Measurements from ENCODE around the gene BLNK.

Gene BLNK

GRCh38 chr10:96242822-96243221, 28.5 kb downstream of the BLNK start:
- H3K9me3 Mint-ChIP-seq, result no peaks in the 10 kb centered on the region
- no peak overlapping the region for H3K27ac Mint-ChIP-seq
- H3K4me3 Mint-ChIP-seq, result no peak overlapping the region
- no peak for ATAC-seq (replicated peaks)
- H3K4me1 Mint-ChIP-seq (ENCODE audit: low read depth in 2 of 2), result no peaks in the 10 kb centered on the region
- peaks cover 11 to 36% of the 10 kb centered on the region in 2 donors for H3K27me3 Mint-ChIP-seq
- no peak for DNase-seq
- H3K36me3 Mint-ChIP-seq (ENCODE audit: insufficient read depth), result no peaks in the 10 kb centered on the region

GRCh38 chr10:96238646-96239623, 32.4 kb downstream of the BLNK start:
- H3K9me3 Mint-ChIP-seq, result no peaks in the 10 kb centered on the region
- ATAC-seq (replicated peaks) (no peak), DNase-seq (no peak)
- H3K27me3 Mint-ChIP-seq, result peaks cover 29 to 40% of the 10 kb centered on the region in 2 donors
- no peak overlapping the region for H3K27ac Mint-ChIP-seq
- no peaks in the 10 kb centered on the region for H3K36me3 Mint-ChIP-seq (ENCODE audit: insufficient read depth)
- no peak overlapping the region for H3K4me3 Mint-ChIP-seq
- no peaks in the 10 kb centered on the region for H3K4me1 Mint-ChIP-seq (ENCODE audit: low read depth in 2 of 2)

- Mint-ChIP-seq H3K9me3 (no peaks in the 10 kb centered on the region), H3K27ac (no peak overlapping the region), H3K27me3 (peaks cover 22 to 26% of the 10 kb centered on the region in 2 donors), H3K4me3 (no peak overlapping the region), H3K36me3 (ENCODE audit: insufficient read depth) (no peaks in the 10 kb centered on the region), H3K4me1 (ENCODE audit: low read depth in 2 of 2) (no peaks in the 10 kb centered on the region)
- no peak for ATAC-seq (replicated peaks)
- no peak for DNase-seq
These were observed 34.5 kb downstream of the BLNK start for GRCh38 chr10:96236876-96237275.

GRCh38 chr10:96236090-96236478, 35.3 kb downstream of the BLNK start:
- no peak for ATAC-seq (replicated peaks)
- H3K4me3 Mint-ChIP-seq, result no peak overlapping the region

GRCh38 chr10:96235326-96236089, 35.9 kb downstream of the BLNK start:
- Mint-ChIP-seq H3K9me3 (no peaks in the 10 kb centered on the region), H3K27ac (no peak overlapping the region), H3K4me1 (ENCODE audit: low read depth in 2 of 2) (no peaks in the 10 kb centered on the region), H3K36me3 (ENCODE audit: insufficient read depth) (no peaks in the 10 kb centered on the region), H3K27me3 (peaks cover 22 to 23% of the 10 kb centered on the region in 2 donors), H3K4me3 (no peak overlapping the region)
- DNase-seq (no peak), ATAC-seq (replicated peaks) (no peak)

More at GRCh38 chr10:96236090-96236478, 35.3 kb downstream of the BLNK start:
- Mint-ChIP-seq H3K36me3 (ENCODE audit: insufficient read depth) (no peaks in the 10 kb centered on the region), H3K27ac (no peak overlapping the region), H3K4me1 (ENCODE audit: low read depth in 2 of 2) (no peaks in the 10 kb centered on the region), H3K9me3 (no peaks in the 10 kb centered on the region), H3K27me3 (peaks cover 22 to 23% of the 10 kb centered on the region in 2 donors)
- no peak for DNase-seq

- Mint-ChIP-seq H3K9me3 (no peaks in the 10 kb centered on the region), H3K4me3 (no peak overlapping the region), H3K4me1 (ENCODE audit: low read depth in 2 of 2) (peaks cover 0 to 6% of the 10 kb centered on the region in 2 donors), H3K27ac (no peak overlapping the region), H3K27me3 (peaks cover 22 to 23% of the 10 kb centered on the region in 2 donors), H3K36me3 (ENCODE audit: insufficient read depth) (peaks cover 7% of the 10 kb centered on the region)
- ATAC-seq (replicated peaks) (no peak), DNase-seq (no peak)
These were observed 37.4 kb downstream of the BLNK start for GRCh38 chr10:96233959-96234358.

- peaks cover 0 to 6% of the 10 kb centered on the region in 2 donors for H3K4me1 Mint-ChIP-seq (ENCODE audit: low read depth in 2 of 2)
- H3K27me3 Mint-ChIP-seq, result peaks cover 4 to 7% of the 10 kb centered on the region in 2 donors
- DNase-seq (no peak), ATAC-seq (replicated peaks) (no peak)
- peaks cover 7% of the 10 kb centered on the region for H3K36me3 Mint-ChIP-seq (ENCODE audit: insufficient read depth)
- H3K4me3 Mint-ChIP-seq, result no peak overlapping the region
- H3K9me3 Mint-ChIP-seq, result no peaks in the 10 kb centered on the region
- H3K27ac Mint-ChIP-seq, result no peak overlapping the region
These were observed 40.8 kb downstream of the BLNK start for GRCh38 chr10:96230527-96230926.

GRCh38 chr10:96229568-96230030, 41.8 kb downstream of the BLNK start:
- no peaks in the 10 kb centered on the region for H3K9me3 Mint-ChIP-seq

GRCh38 chr10:96228408-96228994, 42.9 kb downstream of the BLNK start:
- peaks cover 7% of the 10 kb centered on the region for H3K36me3 Mint-ChIP-seq (ENCODE audit: insufficient read depth)
- no peak overlapping the region for H3K4me3 Mint-ChIP-seq
- H3K9me3 Mint-ChIP-seq, result no peaks in the 10 kb centered on the region
- H3K27me3 Mint-ChIP-seq, result peaks cover 7% of the 10 kb centered on the region in 2 donors
- no peak for DNase-seq
- ATAC-seq (replicated peaks), result no peak
- H3K27ac Mint-ChIP-seq, result no peak overlapping the region
- H3K4me1 Mint-ChIP-seq (ENCODE audit: low read depth in 2 of 2), result peaks cover 0 to 6% of the 10 kb centered on the region in 2 donors

More at GRCh38 chr10:96229568-96230030, 41.8 kb downstream of the BLNK start:
- H3K4me3 Mint-ChIP-seq, result no peak overlapping the region
- DNase-seq (peak; percentile 49 to 52 (median 50)), ATAC-seq (replicated peaks) (peak; percentile 64)
- H3K4me1 Mint-ChIP-seq (ENCODE audit: low read depth in 2 of 2), result peaks cover 0 to 6% of the 10 kb centered on the region in 2 donors
- H3K27ac Mint-ChIP-seq, result peak overlapping the region; percentile 58 to 75
- H3K36me3 Mint-ChIP-seq (ENCODE audit: insufficient read depth), result peaks cover 7% of the 10 kb centered on the region
- peaks cover 0 to 5% of the 10 kb centered on the region in 2 donors for H3K27me3 Mint-ChIP-seq

- Mint-ChIP-seq H3K4me1 (ENCODE audit: low read depth in 2 of 2) (peaks cover 0 to 6% of the 10 kb centered on the region in 2 donors), H3K36me3 (ENCODE audit: insufficient read depth) (peaks cover 7% of the 10 kb centered on the region), H3K27me3 (peaks cover 15 to 20% of the 10 kb centered on the region in 2 donors), H3K27ac (no peak overlapping the region), H3K9me3 (no peaks in the 10 kb centered on the region), H3K4me3 (no peak overlapping the region)
- DNase-seq, result no peak
- no peak for ATAC-seq (replicated peaks)
These were observed 44.2 kb downstream of the BLNK start for GRCh38 chr10:96227206-96227605.

- Mint-ChIP-seq H3K36me3 (ENCODE audit: insufficient read depth) (peaks cover 7% of the 10 kb centered on the region), H3K4me1 (ENCODE audit: low read depth in 2 of 2) (peaks cover 0 to 6% of the 10 kb centered on the region in 2 donors), H3K4me3 (no peak overlapping the region), H3K27me3 (peaks cover 27% of the 10 kb centered on the region in 2 donors), H3K9me3 (no peaks in the 10 kb centered on the region), H3K27ac (no peak overlapping the region)
- ATAC-seq (replicated peaks) (no peak), DNase-seq (no peak)
These were observed 46.2 kb downstream of the BLNK start for GRCh38 chr10:96225119-96225518.

GRCh38 chr10:96222908-96223307, 48.5 kb downstream of the BLNK start:
- no peaks in the 10 kb centered on the region for H3K4me1 Mint-ChIP-seq (ENCODE audit: low read depth in 2 of 2)
- no peaks in the 10 kb centered on the region for H3K36me3 Mint-ChIP-seq (ENCODE audit: insufficient read depth)
- no peaks in the 10 kb centered on the region for H3K9me3 Mint-ChIP-seq
- peaks cover 32 to 43% of the 10 kb centered on the region in 2 donors for H3K27me3 Mint-ChIP-seq
- H3K4me3 Mint-ChIP-seq, result no peak overlapping the region
- ATAC-seq (replicated peaks) (no peak), DNase-seq (no peak)
- H3K27ac Mint-ChIP-seq, result no peak overlapping the region

- Mint-ChIP-seq H3K27ac (no peak overlapping the region), H3K4me1 (ENCODE audit: low read depth in 2 of 2) (no peaks in the 10 kb centered on the region), H3K36me3 (ENCODE audit: insufficient read depth) (no peaks in the 10 kb centered on the region), H3K27me3 (peaks cover 36 to 43% of the 10 kb centered on the region in 2 donors), H3K4me3 (no peak overlapping the region), H3K9me3 (no peaks in the 10 kb centered on the region)
- ATAC-seq (replicated peaks) (no peak), DNase-seq (no peak)
These were observed 48.9 kb downstream of the BLNK start for GRCh38 chr10:96222441-96222840.
